GM21723 (cell line): ENCODE data around the gene PRPH.
A peak's percentile ranks its signal among the peaks of the same experiment; 100 is the strongest.
"Not testable (repeated sequence)": the region's sequence is repeated elsewhere in the genome, so short reads cannot be mapped to it uniquely, and the experiment has no call there.

Experiments
- ATAC-seq: cut with Tn5 transposase; IDR thresholded peaks from one replicate; pipeline ENCODE4 v1.9.1; 2021; ENCODE audit warnings: mild to moderate bottlenecking, moderate library complexity; ENCODE audit not compliant: unreplicated experiment

The PRPH gene

GRCh38 chr12:49298160-49298559 is 3.2 kb downstream of the PRPH start:
- no peak for ATAC-seq

GRCh38 chr12:49301760-49302159 is 6.8 kb downstream of the PRPH start:
- no peak for ATAC-seq

GRCh38 chr12:49304161-49304560 is 9.2 kb downstream of the PRPH start:
- ATAC-seq: no peak

- no peak for ATAC-seq
These were observed 11.0 kb downstream of the PRPH start for GRCh38 chr12:49305762-49306510.

GRCh38 chr12:49309386-49309785 is 14.4 kb downstream of the PRPH start:
- no peak for ATAC-seq

- not testable (repeated sequence) for ATAC-seq
These were observed 15.6 kb downstream of the PRPH start for GRCh38 chr12:49310451-49311000.

GRCh38 chr12:49314811-49315210 is 19.9 kb downstream of the PRPH start:
- ATAC-seq: no peak

GRCh38 chr12:49317118-49317517 is 22.2 kb downstream of the PRPH start:
- ATAC-seq: not testable (repeated sequence)

- not testable (repeated sequence) for ATAC-seq
These were observed 25.6 kb downstream of the PRPH start for GRCh38 chr12:49320411-49321103.

GRCh38 chr12:49322367-49322707 is 27.4 kb downstream of the PRPH start:
- no peak for ATAC-seq

- peak; percentile 98 for ATAC-seq
These were observed 28.0 kb downstream of the PRPH start, which contains the start of gene TROAP for GRCh38 chr12:49322708-49323523. Gene TROAP, plus strand, starts transcription at chr12:49323255. Its CDS starts 354 bp downstream, at chr12:49323609.

- no peak for ATAC-seq
These were observed 28.7 kb downstream of the PRPH start for GRCh38 chr12:49323524-49324097.

GRCh38 chr12:49325606-49326005 is 30.7 kb downstream of the PRPH start:
- ATAC-seq: no peak

GRCh38 chr12:49327368-49327767 is 32.4 kb downstream of the PRPH start:
- ATAC-seq: no peak

- ATAC-seq: no peak
These were observed 32.9 kb downstream of the PRPH start for GRCh38 chr12:49327887-49328286.

- ATAC-seq: no peak
These were observed 33.9 kb downstream of the PRPH start for GRCh38 chr12:49328816-49329215.

GRCh38 chr12:49330032-49330619 is 35.2 kb downstream of the PRPH start:
- ATAC-seq: no peak

- ATAC-seq: no peak
These were observed 35.9 kb downstream of the PRPH start for GRCh38 chr12:49330631-49331379.

- no peak for ATAC-seq
These were observed 36.7 kb downstream of the PRPH start for GRCh38 chr12:49331380-49332222.
